H1 (cell line): ENCODE measurements around the gene MEDAG. TPM values are rescaled to one million over a fixed set of nuclear protein-coding genes. Genes with fewer than 3 reads are reported as not detected.

Source experiments
- CTCF ChIA-PET: fragments of 300-600 bp; sonication (Branson Sonifier 250); formaldehyde crosslinking; loops from one replicate; lab custom pipeline; 2021; ENCODE audit not compliant: partially characterized antibody; lab: Charles Lee
- POLR2A ChIA-PET: fragments of 300-600 bp; sonication (Branson Sonifier 250); formaldehyde crosslinking; loops from one replicate; lab custom pipeline; 2021; ENCODE audit warnings: inconsistent platforms; ENCODE audit not compliant: partially characterized antibody; lab: Charles Lee
- DNase-seq, 2 experiments: peaks; one replicate each; pipeline versions ENCODE4 v3.0.0 to v3.0.0-alpha.2; 2010 to 2022; ENCODE audit warnings: low spot score in 2 of 2, low read depth in 1 of 2, mixed read lengths in 1 of 2
- FAIRE-seq: peaks from 2 replicates; lab custom pipeline; 2011; peaks lifted over from hg19 to GRCh38; lab: Jason Lieb, UNC
- H2AFZ ChIP-seq: 2 replicates; pipeline ENCODE4 v1.8.1; 2012; ENCODE audit warnings: low read length, inconsistent platforms
- H2AK5ac ChIP-seq: 2 replicates; pipeline ENCODE4 v1.6.1; 2013; ENCODE audit warnings: low read depth, low read length
- H2BK120ac ChIP-seq: replicated peaks from 2 replicates; pipeline ENCODE3; 2013; ENCODE audit warnings: low read depth, low read length, inconsistent platforms
- H2BK12ac ChIP-seq: 2 replicates; pipeline ENCODE4 v1.6.1; 2013; ENCODE audit warnings: low read depth, low read length
- H2BK15ac ChIP-seq: 2 replicates; pipeline ENCODE4 v1.6.1; 2013; ENCODE audit warnings: low read length
- H2BK20ac ChIP-seq: 2 replicates; pipeline ENCODE4 v1.6.1; 2013; ENCODE audit warnings: low read length
- H2BK5ac ChIP-seq: 2 replicates; pipeline ENCODE4 v1.6.1; 2013; ENCODE audit warnings: low read depth, low read length
- H3K14ac ChIP-seq: 2 replicates; pipeline ENCODE4 v1.6.1; 2013; ENCODE audit warnings: inconsistent platforms; ENCODE audit not compliant: insufficient read length
- H3K18ac ChIP-seq: 2 replicates; pipeline ENCODE4 v1.6.1; 2013; ENCODE audit warnings: low read length; ENCODE audit errors: extremely low read depth
- H3K23ac ChIP-seq: 2 replicates; pipeline ENCODE4 v1.6.1; 2013; ENCODE audit warnings: inconsistent platforms; ENCODE audit not compliant: insufficient read length
- H3K23me2 ChIP-seq: 2 replicates; pipeline ENCODE4 v1.6.1; 2013; ENCODE audit warnings: low read depth, low read length
- H3K27ac ChIP-seq: 2 replicates; pipeline ENCODE4 v1.6.1; 2011; ENCODE audit warnings: low read depth, low read length, inconsistent platforms
- H3K27me3 ChIP-seq, 4 experiments: replicated peaks in 1 of 4; 1 replicate in 1 of 4; 2 replicates in 3 of 4; pipeline versions ENCODE4 v1.6.1 to v1.8.1; 2011 to 2013; ENCODE audit warnings: low read length in 3 of 4, mild to moderate bottlenecking in 3 of 4, inconsistent platforms in 2 of 4, mixed read lengths in 2 of 4, moderate library complexity in 1 of 4; ENCODE audit not compliant: control insufficient read depth in 3 of 4, insufficient read depth in 3 of 4; ENCODE audit errors: extremely low read depth in 1 of 4
- H3K36me3 ChIP-seq, 4 experiments: 2 replicates each; pipeline versions ENCODE4 v1.6.1 to v1.8.1; 2011 to 2013; ENCODE audit warnings: mild to moderate bottlenecking in 4 of 4, low read length in 3 of 4, moderate library complexity in 2 of 4, control low read depth in 1 of 4, inconsistent platforms in 1 of 4; ENCODE audit not compliant: insufficient read depth in 4 of 4, control insufficient read depth in 2 of 4
- H3K4ac ChIP-seq: replicated peaks from 2 replicates; pipeline ENCODE3; 2013; ENCODE audit warnings: low read length, low read depth, mixed read lengths, inconsistent platforms; ENCODE audit not compliant: insufficient read length
- H3K4me1 ChIP-seq, 4 experiments: replicated peaks in 1 of 4; 1 replicate in 1 of 4; 2 replicates in 3 of 4; pipeline versions ENCODE4 v1.6.1 to v1.8.1; 2011 to 2013; ENCODE audit warnings: low read length in 3 of 4, inconsistent platforms in 2 of 4, mixed read lengths in 1 of 4; ENCODE audit not compliant: insufficient read depth in 4 of 4, control insufficient read depth in 3 of 4
- H3K4me2 ChIP-seq, 2 experiments: 2 replicates each; pipeline versions ENCODE4 v1.6.1 to v1.8.1; 2011 to 2013; ENCODE audit warnings: low read depth in 2 of 2, low read length in 2 of 2, control low read depth in 1 of 2, inconsistent platforms in 1 of 2, mild to moderate bottlenecking in 1 of 2; ENCODE audit not compliant: insufficient read depth in 1 of 2
- H3K4me3 ChIP-seq, 4 experiments: fragments of 200-600, 300-600 bp in 1 of 4; sonication (generic), shearing (Covaris generic), sonication (Bioruptor Twin) in 1 of 4; 2 replicates each; pipeline versions ENCODE4 v1.5.1 to v1.8.1; 2011 to 2016; ENCODE audit warnings: low read length in 4 of 4, low read depth in 3 of 4, control low read depth in 2 of 4, inconsistent platforms in 2 of 4, mild to moderate bottlenecking in 2 of 4, mixed read lengths in 1 of 4, moderate library complexity in 1 of 4; ENCODE audit not compliant: insufficient read depth in 2 of 4; ENCODE audit errors: extremely low read depth in 1 of 4
- H3K56ac ChIP-seq: replicated peaks from 2 replicates; pipeline ENCODE3; 2013; ENCODE audit warnings: low read depth, mild to moderate bottlenecking, mixed read lengths, low read length, inconsistent platforms; ENCODE audit not compliant: insufficient read length
- H3K79me1 ChIP-seq: 2 replicates; pipeline ENCODE4 v1.6.1; 2013; ENCODE audit warnings: low read depth, low read length, control low read depth
- H3K79me2 ChIP-seq, 2 experiments: 2 replicates each; pipeline versions ENCODE4 v1.6.1 to v1.8.1; 2012 to 2013; ENCODE audit warnings: low read length in 2 of 2, mild to moderate bottlenecking in 2 of 2, inconsistent platforms in 1 of 2; ENCODE audit not compliant: insufficient read depth in 2 of 2, control insufficient read depth in 1 of 2
- H3K9ac ChIP-seq, 4 experiments: replicated peaks in 1 of 4; 1 replicate in 1 of 4; 2 replicates in 3 of 4; pipeline versions ENCODE4 v1.6.1 to v1.8.1; 2011 to 2013; ENCODE audit warnings: low read depth in 3 of 4, low read length in 3 of 4, control low read depth in 2 of 4, mild to moderate bottlenecking in 2 of 4, moderate library complexity in 2 of 4, inconsistent platforms in 1 of 4; ENCODE audit errors: extremely low read depth in 1 of 4
- H3K9me3 ChIP-seq, 2 experiments: 2 replicates each; pipeline versions ENCODE4 v1.6.1 to v1.8.1; 2012 to 2013; ENCODE audit warnings: mild to moderate bottlenecking in 2 of 2, moderate library complexity in 2 of 2, control low read depth in 1 of 2, inconsistent platforms in 1 of 2, low read depth in 1 of 2, low read length in 1 of 2, mixed read lengths in 1 of 2; ENCODE audit not compliant: insufficient read depth in 2 of 2
- H4K20me1 ChIP-seq, 2 experiments: replicated peaks in 1 of 2; 2 replicates each; pipeline versions ENCODE3 to v1.8.1; 2011 to 2013; ENCODE audit warnings: inconsistent platforms in 2 of 2, low read length in 2 of 2, mild to moderate bottlenecking in 1 of 2; ENCODE audit not compliant: insufficient read depth in 2 of 2, control insufficient read depth in 1 of 2
- H4K5ac ChIP-seq: 2 replicates; pipeline ENCODE4 v1.6.1; 2013; ENCODE audit warnings: low read length, low read depth, mixed read lengths, inconsistent platforms; ENCODE audit not compliant: insufficient read length
- H4K8ac ChIP-seq: 2 replicates; pipeline ENCODE4 v1.8.0; 2013; ENCODE audit warnings: mild to moderate bottlenecking, moderate library complexity, low read length, inconsistent platforms; ENCODE audit not compliant: insufficient read depth; ENCODE audit errors: extremely low read depth
- H4K91ac ChIP-seq: replicated peaks from 2 replicates; pipeline ENCODE3; 2013; ENCODE audit warnings: low read length, mixed read lengths, inconsistent platforms; ENCODE audit not compliant: insufficient read length
- CREB1 ChIP-seq: IDR thresholded peaks from 2 replicates; pipeline ENCODE4 v1.6.1; 2012; ENCODE audit warnings: inconsistent platforms
- KDM5A ChIP-seq: fragments of 200-600 bp; IDR thresholded peaks from 2 replicates; pipeline ENCODE4 v1.7.1; 2012; ENCODE audit warnings: mild to moderate bottlenecking, low read length, inconsistent platforms, mixed read lengths
- POU5F1 ChIP-seq: IDR thresholded peaks from 2 replicates; pipeline ENCODE4 v1.6.1; 2011; ENCODE audit warnings: low read depth, mild to moderate bottlenecking, low read length, moderate library complexity
- TAF1 ChIP-seq: IDR thresholded peaks from 2 replicates; pipeline ENCODE4 v1.6.1; 2011; ENCODE audit warnings: mild to moderate bottlenecking, low read depth, low read length
- TAF7 ChIP-seq: optimal IDR thresholded peaks from 2 replicates; pipeline ENCODE3; 2011; ENCODE audit warnings: low read depth, mild to moderate bottlenecking, inconsistent platforms, low read length, moderate library complexity, borderline replicate concordance
- WGBS, 2 experiments: shearing (Covaris generic) in 1 of 2; methylation state at CpG; one replicate each; pipeline versions ENCODE4 v1.1.6 to v1.1.7; 2013 to 2015; ENCODE audit warnings: low lambda C conversion rate in 2 of 2, mixed read lengths in 2 of 2, inconsistent platforms in 1 of 2, low coverage in 1 of 2, missing lambda C conversion rate in 1 of 2; ENCODE audit not compliant: insufficient replicate concordance in 2 of 2, insufficient coverage in 1 of 2, insufficient read length in 1 of 2; ENCODE audit errors: extremely low coverage in 1 of 2, missing lambda C conversion rate in 1 of 2; 5-methylcytosine and 5-hydroxymethylcytosine counted together
- polyA plus RNA-seq, 7 experiments: library from polyadenylated mRNA; depleted of rRNA in 3 of 7; stranded (reverse) in 5 of 7; unstranded in 2 of 7; fragments of >200 nt in 5 of 7; fragments of 200-250 nt in 2 of 7; gene quantifications; 1 replicate in 5 of 7; 2 replicates in 1 of 7; 4 replicates in 1 of 7; pipeline versions ENCODE4 v1.2.1 to v1.2.3, GENCODE V29; 2011 to 2013; ENCODE audit warnings: missing spikeins in 2 of 7, mixed read lengths in 2 of 7
- total RNA-seq: library from RNA; stranded (reverse); fragmentation: NEBNext Ultra II Directional; extraction: Animal tissue kit (Norgen Biotek cat#: 25700); gene quantifications from 2 replicates; pipeline ENCODE4 v1.2.1, GENCODE V29; 2021

MEDAG gene
- total and polyA plus RNA-seq, 2 of the 8 experiments (the other 6 are each of a cell fraction or from before 2014, with no cell fraction given): 2.1 to 3.1 TPM

DNA sequence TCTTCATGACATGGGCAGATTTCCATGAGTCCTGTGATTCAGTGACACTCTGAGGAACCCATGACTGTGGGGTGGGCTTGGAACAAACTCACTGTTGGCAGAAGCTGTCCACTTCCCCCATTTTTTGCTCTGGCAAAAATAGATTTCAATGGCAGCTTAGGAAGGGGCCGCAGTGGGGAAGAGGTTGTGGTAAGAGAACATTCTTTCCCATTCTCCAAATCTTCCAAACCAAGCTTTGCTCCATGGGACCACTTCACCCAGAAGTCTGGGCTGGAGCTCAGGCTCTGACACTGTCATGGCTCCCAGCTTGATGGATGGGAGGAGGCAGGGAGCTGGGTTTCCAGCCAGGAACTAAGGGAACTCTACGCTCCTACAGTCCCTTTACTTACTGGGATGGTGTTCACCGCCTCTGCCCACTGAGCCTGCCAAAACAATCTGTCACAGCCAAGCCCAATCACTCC lies 24.9 kb upstream of the MEDAG start:
- no peak overlapping the region for H2BK12ac ChIP-seq
- H3K56ac ChIP-seq: no peak overlapping the region
- H3K79me2 ChIP-seq: no peaks in the 10 kb centered on the region
- H3K4me3 ChIP-seq: no peak overlapping the region
- no peak overlapping the region for H3K27ac ChIP-seq
- POLR2A ChIA-PET: no interaction called here
- DNase-seq: no peak
- H2BK15ac ChIP-seq: no peak overlapping the region
- H3K18ac ChIP-seq: no peak overlapping the region
- H3K79me1 ChIP-seq: no peaks in the 10 kb centered on the region
- H3K4me2 ChIP-seq: no peak overlapping the region
- H3K9me3 ChIP-seq: no peaks in the 10 kb centered on the region
- no peak overlapping the region for H2AFZ ChIP-seq
- H4K20me1 ChIP-seq: no peaks in the 10 kb centered on the region
- no peak for TF ChIP-seq TAF7
- no peak for TF ChIP-seq KDM5A
- no peak for TF ChIP-seq TAF1
- no peak for TF ChIP-seq CREB1
- TF ChIP-seq POU5F1: no peak
- TF ChIP-seq, all 59 proteins: peak for 0
- Histone ChIP-seq H3K23ac (no peak overlapping the region), H4K5ac (no peak overlapping the region), H3K36me3 (peaks cover 0 to 5% (median 3%) of the 10 kb centered on the region in 4 experiments; a peak in 2 of 8 replicates), H3K14ac (no peak overlapping the region), H3K9ac (no peak overlapping the region), H2BK20ac (no peak overlapping the region), H2AK5ac (no peak overlapping the region), H2BK5ac (no peak overlapping the region), H3K23me2 (no peaks in the 10 kb centered on the region), H3K27me3 (no peaks in the 10 kb centered on the region), H2BK120ac (no peak overlapping the region), H3K4ac (no peak overlapping the region), H4K8ac (no peak overlapping the region), H3K4me1 (peaks cover 0 to 4% (median 0%) of the 10 kb centered on the region in 4 experiments; a peak in 2 of 7 replicates), H4K91ac (no peak overlapping the region)
- no peak for FAIRE-seq
- CTCF ChIA-PET: interaction anchor here (0.6 to 2.4 kb wide), 5 partner anchors 11 to 34 kb away, joined by 3 to 9 read pairs (median 4); no protein-coding TSS in a partner anchor
- WGBS, 2 experiments: 90% methylated on average over 3 of the region's 3 CpGs; no CpG with 5 or more reads in 1 of the 2 experiments
